HG03060 (cell line): ENCODE data around the gene TBL1X.

Source experiments
- ATAC-seq: cut with Tn5 transposase; IDR thresholded peaks from one replicate; pipeline ENCODE4 v1.9.1; 2021; ENCODE audit warnings: low read depth, moderate number of reproducible peaks; ENCODE audit not compliant: unreplicated experiment

Gene TBL1X

GRCh38 chrX:9493936-9494335, 29.1 kb downstream of the TBL1X start:
- ATAC-seq = no peak

- ATAC-seq = no peak
Measured at GRCh38 chrX:9494771-9495170, 29.9 kb downstream of the TBL1X start.

- no peak for ATAC-seq
Measured at GRCh38 chrX:9495496-9495895, 30.6 kb downstream of the TBL1X start.

GRCh38 chrX:9498236-9498635, 33.4 kb downstream of the TBL1X start:
- no peak for ATAC-seq

GRCh38 chrX:9500584-9500983, 35.7 kb downstream of the TBL1X start:
- no peak for ATAC-seq

GRCh38 chrX:9501362-9501761, 36.5 kb downstream of the TBL1X start:
- no peak for ATAC-seq

- no peak for ATAC-seq
Measured at GRCh38 chrX:9503261-9503660, 38.4 kb downstream of the TBL1X start.

GRCh38 chrX:9510366-9510765, 45.5 kb downstream of the TBL1X start:
- ATAC-seq = no peak

GRCh38 chrX:9510980-9511379, 46.1 kb downstream of the TBL1X start:
- no peak for ATAC-seq

- ATAC-seq = no peak
Measured at GRCh38 chrX:9515489-9515888, 50.6 kb downstream of the TBL1X start.

- no peak for ATAC-seq
Measured at GRCh38 chrX:9515973-9516538, 51.2 kb downstream of the TBL1X start.

- ATAC-seq = no peak
Measured at GRCh38 chrX:9516635-9517034, 51.8 kb downstream of the TBL1X start.

- ATAC-seq = no peak
Measured at GRCh38 chrX:9518051-9518450, 53.2 kb downstream of the TBL1X start.

GRCh38 chrX:9518889-9519288, 54.0 kb downstream of the TBL1X start:
- no peak for ATAC-seq

GRCh38 chrX:9519546-9520216, 54.8 kb downstream of the TBL1X start:
- no peak for ATAC-seq

GRCh38 chrX:9520217-9520590, 55.3 kb downstream of the TBL1X start:
- ATAC-seq = no peak

GRCh38 chrX:9522378-9523155, 57.7 kb downstream of the TBL1X start:
- ATAC-seq = no peak

GRCh38 chrX:9525511-9526248, 60.8 kb downstream of the TBL1X start:
- ATAC-seq = no peak

- no peak for ATAC-seq
Measured at GRCh38 chrX:9526965-9527364, 62.1 kb downstream of the TBL1X start.

- no peak for ATAC-seq
Measured at GRCh38 chrX:9528498-9528897, 63.6 kb downstream of the TBL1X start.

- ATAC-seq = no peak
Measured at GRCh38 chrX:9529223-9529622, 64.4 kb downstream of the TBL1X start.
